ENCODE results near the gene OR6B2. TPM values are rescaled to one million over a fixed set of nuclear protein-coding genes. Genes with fewer than 3 reads are reported as not detected.
"Not testable (repeated sequence)": the region's sequence is repeated elsewhere in the genome, so short reads cannot be mapped to it uniquely, and the experiment has no call there.

OR6B2 gene
- total and polyA plus RNA-seq, 8 donors = not detected

DNA sequence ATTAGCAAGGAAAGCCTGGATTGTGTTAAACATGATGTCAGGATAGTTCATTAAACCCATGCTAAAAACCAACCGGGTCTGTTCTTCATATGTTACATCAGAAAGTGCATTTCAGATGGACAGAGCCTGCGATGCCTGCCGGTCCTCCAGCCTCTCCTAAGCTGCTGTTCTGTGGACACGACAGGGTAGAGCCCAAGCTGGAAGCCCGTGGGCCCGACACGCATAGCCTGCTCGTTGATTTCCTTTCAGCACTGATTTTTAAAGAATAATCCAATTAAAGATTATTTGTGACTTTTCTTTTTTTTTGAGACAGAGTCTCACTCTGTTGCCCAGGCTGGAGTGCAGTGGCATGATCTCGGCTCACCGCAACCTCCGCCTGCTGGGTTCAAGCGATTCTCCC, 22.3 kb upstream of the OR6B2 start:
- Histone ChIP-seq H3K27ac (no peak overlapping the region), H3K4me1 (no peaks in the 10 kb centered on the region), H3K36me3 (no peaks in the 10 kb centered on the region), H3K9me3 (no peaks in the 10 kb centered on the region), H3K4me3 (no peak overlapping the region), H3K27me3 (peaks cover 11 to 85% (median 46%) of the 10 kb centered on the region in 3 donors)
- 76 to 86% (median 84%) methylated on average over 12 of the region's 12 CpGs for WGBS, 5 donors
- DNase-seq = no peak
- TF ChIP-seq, protein P1, sequence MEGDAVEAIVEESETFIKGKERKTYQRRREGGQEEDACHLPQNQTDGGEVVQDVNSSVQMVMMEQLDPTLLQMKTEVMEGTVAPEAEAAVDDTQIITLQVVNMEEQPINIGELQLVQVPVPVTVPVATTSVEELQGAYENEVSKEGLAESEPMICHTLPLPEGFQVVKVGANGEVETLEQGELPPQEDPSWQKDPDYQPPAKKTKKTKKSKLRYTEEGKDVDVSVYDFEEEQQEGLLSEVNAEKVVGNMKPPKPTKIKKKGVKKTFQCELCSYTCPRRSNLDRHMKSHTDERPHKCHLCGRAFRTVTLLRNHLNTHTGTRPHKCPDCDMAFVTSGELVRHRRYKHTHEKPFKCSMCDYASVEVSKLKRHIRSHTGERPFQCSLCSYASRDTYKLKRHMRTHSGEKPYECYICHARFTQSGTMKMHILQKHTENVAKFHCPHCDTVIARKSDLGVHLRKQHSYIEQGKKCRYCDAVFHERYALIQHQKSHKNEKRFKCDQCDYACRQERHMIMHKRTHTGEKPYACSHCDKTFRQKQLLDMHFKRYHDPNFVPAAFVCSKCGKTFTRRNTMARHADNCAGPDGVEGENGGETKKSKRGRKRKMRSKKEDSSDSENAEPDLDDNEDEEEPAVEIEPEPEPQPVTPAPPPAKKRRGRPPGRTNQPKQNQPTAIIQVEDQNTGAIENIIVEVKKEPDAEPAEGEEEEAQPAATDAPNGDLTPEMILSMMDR (IDR thresholded peaks at IDR 0.05) = no peak
- no peak for TF ChIP-seq POLR2A (IDR thresholded peaks at IDR 0.05)
- no peak for TF ChIP-seq POLR2AphosphoS5 (IDR thresholded peaks at IDR 0.05)
- no peak for TF ChIP-seq EP300 (IDR thresholded peaks at IDR 0.05)
- intact Hi-C loops (cut with DNase I; ENCODE audit: low total_unique reads) = no loop called here

DNA sequence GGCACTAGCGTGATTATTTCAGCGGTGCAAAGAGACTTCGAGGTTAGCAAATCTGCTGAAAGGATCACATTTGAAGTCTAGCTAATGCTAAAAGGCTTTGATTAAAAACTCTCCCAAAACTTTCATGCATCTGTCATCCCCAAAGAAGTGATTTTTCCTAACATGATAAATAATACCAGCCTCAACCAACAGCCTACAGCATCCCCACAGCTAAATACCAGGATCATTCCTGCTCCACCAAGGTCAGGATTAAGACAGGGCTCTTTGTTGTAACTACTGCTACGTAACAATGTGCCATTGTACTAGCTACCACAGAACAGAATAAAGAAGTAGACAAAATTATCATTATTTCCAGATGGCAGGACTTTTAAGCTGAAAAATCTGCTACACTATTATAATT, 21.5 kb upstream of the OR6B2 start:
- peaks cover 11 to 83% (median 41%) of the 10 kb centered on the region in 3 donors for H3K27me3 ChIP-seq
- H3K4me3 ChIP-seq = no peak overlapping the region
- intact Hi-C loops (cut with DNase I; ENCODE audit: low total_unique reads) = no loop called here
- no peak for TF ChIP-seq EP300 (IDR thresholded peaks at IDR 0.05)
- no peak for TF ChIP-seq POLR2A (IDR thresholded peaks at IDR 0.05)
- H3K9me3 ChIP-seq = no peaks in the 10 kb centered on the region
- WGBS, 5 donors = 66 to 83% (median 77%) methylated on average over 4 of the region's 4 CpGs
- H3K4me1 ChIP-seq = no peaks in the 10 kb centered on the region
- H3K36me3 ChIP-seq = no peaks in the 10 kb centered on the region
- no peak overlapping the region for H3K27ac ChIP-seq
- no peak for DNase-seq

DNA sequence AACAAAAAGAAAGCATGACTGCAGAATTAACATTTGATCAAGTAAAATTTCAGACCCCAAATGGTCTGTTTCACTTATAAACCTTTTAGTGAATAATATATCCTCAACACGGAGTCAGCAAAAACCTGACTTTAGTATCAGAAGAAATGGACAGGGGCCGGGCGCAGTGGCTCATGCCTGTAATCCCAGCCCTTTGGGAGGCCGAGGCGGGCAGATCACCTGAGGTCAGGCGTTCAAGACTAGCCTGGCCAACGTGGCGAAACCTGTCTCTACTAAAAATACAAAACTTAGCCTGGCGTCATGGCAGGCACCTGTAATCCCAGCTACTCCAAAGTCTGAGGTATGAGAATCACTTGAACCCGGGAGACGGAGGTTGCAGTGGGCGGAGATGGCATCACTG, 20.0 kb upstream of the OR6B2 start:
- intact Hi-C loops (cut with DNase I; ENCODE audit: low total_unique reads) = no loop called here
- H3K9me3 ChIP-seq = no peaks in the 10 kb centered on the region
- no peak for DNase-seq
- H3K4me1 ChIP-seq = no peaks in the 10 kb centered on the region
- TF ChIP-seq POLR2AphosphoS5 (IDR thresholded peaks at IDR 0.05) (no peak), POLR2A (IDR thresholded peaks at IDR 0.05) (no peak), EP300 (IDR thresholded peaks at IDR 0.05) (no peak)
- TF ChIP-seq, protein P1 (IDR thresholded peaks at IDR 0.05) = no peak
- no peak overlapping the region for H3K27ac ChIP-seq
- H3K4me3 ChIP-seq = no peak overlapping the region
- WGBS, 5 donors = 73 to 80% (median 77%) methylated on average over 12 of the region's 12 CpGs
- H3K36me3 ChIP-seq = no peaks in the 10 kb centered on the region
- peaks cover 11 to 76% (median 26%) of the 10 kb centered on the region in 3 donors for H3K27me3 ChIP-seq

DNA sequence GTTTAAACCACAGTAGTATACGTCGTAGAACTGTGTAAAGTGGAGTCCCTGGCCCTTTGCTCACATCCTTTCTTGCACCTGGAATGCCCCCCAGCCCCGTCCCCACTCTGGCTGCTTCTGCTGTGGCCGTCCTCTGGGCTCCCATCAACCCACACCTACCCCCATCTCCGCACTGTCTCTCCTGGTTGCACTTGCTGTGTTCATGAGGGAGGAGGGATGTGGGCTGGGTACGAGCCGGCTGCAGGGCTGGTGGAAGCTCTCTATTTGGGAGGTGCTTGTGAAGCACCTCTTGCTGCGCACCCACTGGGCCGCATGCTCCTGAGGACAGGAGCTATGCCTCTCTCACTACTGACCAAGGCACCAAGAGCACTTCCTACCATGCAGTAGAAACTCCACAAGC, 18.0 kb upstream of the OR6B2 start:
- no peaks in the 10 kb centered on the region for H3K36me3 ChIP-seq
- H3K4me1 ChIP-seq = no peaks in the 10 kb centered on the region
- no peak overlapping the region for H3K27ac ChIP-seq
- H3K4me3 ChIP-seq = no peak overlapping the region
- TF ChIP-seq POLR2AphosphoS5 (IDR thresholded peaks at IDR 0.05) (no peak), POLR2A (IDR thresholded peaks at IDR 0.05) (no peak), EP300 (IDR thresholded peaks at IDR 0.05) (no peak)
- TF ChIP-seq, protein P1 (IDR thresholded peaks at IDR 0.05) = no peak
- 65 to 74% (median 70%) methylated on average over 9 of the region's 9 CpGs for WGBS, 5 donors
- peaks cover 0 to 72% (median 6%) of the 10 kb centered on the region in 3 donors for H3K27me3 ChIP-seq
- H3K9me3 ChIP-seq = no peaks in the 10 kb centered on the region
- intact Hi-C loops (cut with DNase I; ENCODE audit: low total_unique reads) = no loop called here
- no peak for DNase-seq

DNA sequence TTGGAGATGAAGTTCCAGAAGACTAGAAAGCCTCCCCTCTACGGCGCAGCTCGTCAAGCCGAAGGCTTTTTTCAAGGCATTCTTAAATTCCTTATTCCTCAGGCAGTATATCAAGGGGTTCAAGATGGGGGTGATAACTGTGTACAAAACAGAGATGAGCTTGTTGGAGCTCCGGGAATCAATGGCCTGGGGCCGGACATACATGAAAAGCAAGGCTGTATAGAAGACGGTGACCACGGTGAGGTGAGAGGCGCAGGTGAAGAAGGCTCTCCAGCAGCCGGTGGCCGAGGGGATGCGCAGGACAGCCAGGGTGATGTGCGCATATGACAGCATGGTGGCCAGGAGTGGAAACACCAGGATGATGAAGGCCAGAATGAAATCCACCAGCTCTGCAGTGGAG, 14.9 kb upstream of the OR6B2 start:
- Histone ChIP-seq H3K27ac (no peak overlapping the region), H3K36me3 (no peaks in the 10 kb centered on the region), H3K4me1 (no peaks in the 10 kb centered on the region), H3K4me3 (no peak overlapping the region), H3K9me3 (no peaks in the 10 kb centered on the region), H3K27me3 (peaks cover 0 to 75% (median 5%) of the 10 kb centered on the region in 3 donors)
- WGBS, 5 donors = 87 to 96% (median 92%) methylated on average over 12 to 13 of the region's 13 CpGs
- intact Hi-C loops (cut with DNase I; ENCODE audit: low total_unique reads) = no loop called here
- no peak for TF ChIP-seq POLR2A (IDR thresholded peaks at IDR 0.05)
- TF ChIP-seq POLR2AphosphoS5 (IDR thresholded peaks at IDR 0.05) = no peak
- TF ChIP-seq, protein P1 (IDR thresholded peaks at IDR 0.05) = no peak
- no peak for TF ChIP-seq EP300 (IDR thresholded peaks at IDR 0.05)
- no peak for DNase-seq

DNA sequence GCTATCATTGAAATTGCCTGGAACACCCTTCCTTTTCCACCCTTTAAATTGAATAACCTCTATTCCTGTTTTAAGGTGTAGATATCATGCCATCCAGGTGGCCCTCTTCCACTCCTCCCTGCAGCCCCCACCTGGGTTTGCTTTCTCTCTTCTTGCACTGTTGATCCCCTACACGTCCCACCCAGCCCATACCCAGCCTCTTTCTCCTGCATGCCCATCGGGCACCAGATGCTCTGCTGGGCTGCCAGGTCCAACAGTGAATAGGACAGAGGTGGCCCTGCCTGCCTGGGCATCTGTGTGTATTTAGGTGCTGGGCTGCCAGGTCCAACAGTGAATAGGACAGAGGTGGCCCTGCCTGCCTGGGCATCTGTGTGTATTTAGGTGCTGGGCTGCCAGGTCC, 13.9 kb upstream of the OR6B2 start:
- 56 to 73% (median 64%) methylated on average over 2 of the region's 2 CpGs for WGBS, 5 donors
- H3K9me3 ChIP-seq; H3K4me1 ChIP-seq; H3K4me3 ChIP-seq; H3K27ac ChIP-seq; intact Hi-C loops (cut with DNase I; ENCODE audit: low total_unique reads); H3K36me3 ChIP-seq; DNase-seq: not testable (repeated sequence)
- H3K27me3 ChIP-seq = peaks cover 0 to 77% (median 5%) of the 10 kb centered on the region in 3 donors
